ENCODE results near the gene PRR36. TPM values are rescaled to one million over a fixed set of nuclear protein-coding genes. Genes with fewer than 3 reads are reported as not detected.
A peak's percentile ranks its signal among the peaks of the same experiment; 100 is the strongest.

Gene PRR36
- total RNA-seq, 2 experiments from 2014 or later = 0.10 to 0.15 TPM

GRCh38 chr19:7871437-7872305 lies 2.5 kb downstream of the PRR36 start:
- ChIA-PET CTCF (interaction anchor here (0.6 to 1.6 kb wide), 2 partner anchors 24 to 49 kb away, joined by 3 to 5 read pairs; no protein-coding TSS in a partner anchor), POLR2A (no interaction called here)
- no peaks in the 10 kb centered on the region for H3K9me3 Mint-ChIP-seq
- H3K4me1 Mint-ChIP-seq = peaks cover 40% of the 10 kb centered on the region
- H3K36me3 Mint-ChIP-seq (ENCODE audit: low read depth) = no peaks in the 10 kb centered on the region
- no peak overlapping the region for H3K4me3 Mint-ChIP-seq
- peak; percentile 84 for DNase-seq
- peaks cover 43% of the 10 kb centered on the region for H3K27me3 Mint-ChIP-seq
- peak overlapping the region; percentile 20 for H3K27ac Mint-ChIP-seq

GRCh38 chr19:7870571-7871436 lies 3.4 kb downstream of the PRR36 start:
- DNase-seq = peak; percentile 54
- no peaks in the 10 kb centered on the region for H3K9me3 Mint-ChIP-seq
- peaks cover 39% of the 10 kb centered on the region for H3K27me3 Mint-ChIP-seq
- POLR2A ChIA-PET = no interaction called here
- no peak overlapping the region for H3K4me3 Mint-ChIP-seq
- peak overlapping the region; percentile 20 for H3K27ac Mint-ChIP-seq
- no peaks in the 10 kb centered on the region for H3K36me3 Mint-ChIP-seq (ENCODE audit: low read depth)
- CTCF ChIA-PET = interaction anchor here (1.6 kb wide), 1 partner anchor 50 kb away, joined by 3 read pairs; no protein-coding TSS in a partner anchor
- H3K4me1 Mint-ChIP-seq = peaks cover 40% of the 10 kb centered on the region

- no peaks in the 10 kb centered on the region for H3K36me3 Mint-ChIP-seq (ENCODE audit: low read depth)
- CTCF ChIA-PET = interaction anchor here (0.7 to 2.2 kb wide), 20 partner anchors 9 to 487 kb away, joined by 3 to 28 read pairs (median 6); partner anchors contain the start of genes MAP2K7, SNAPC2, TIMM44 and TRAPPC5
- no peaks in the 10 kb centered on the region for H3K9me3 Mint-ChIP-seq
- H3K27ac Mint-ChIP-seq = peak overlapping the region; percentile 57
- POLR2A ChIA-PET = no interaction called here
- peaks cover 44% of the 10 kb centered on the region for H3K4me1 Mint-ChIP-seq
- peak; percentile 56 for DNase-seq
- H3K27me3 Mint-ChIP-seq = peaks cover 39% of the 10 kb centered on the region
- peak overlapping the region; percentile 64 for H3K4me3 Mint-ChIP-seq
These were observed 4.2 kb downstream of the PRR36 start for GRCh38 chr19:7869910-7870511.

GRCh38 chr19:7869453-7869909 lies 4.7 kb downstream of the PRR36 start:
- ChIA-PET POLR2A (no interaction called here), CTCF (interaction anchor here (0.6 to 2.2 kb wide), 26 partner anchors 10 to 800 kb away, joined by 3 to 28 read pairs (median 5); partner anchors contain the start of genes MAP2K7, SNAPC2, TIMM44 and TRAPPC5)
- peak overlapping the region; percentile 57 for H3K27ac Mint-ChIP-seq
- H3K4me1 Mint-ChIP-seq = peaks cover 44% of the 10 kb centered on the region
- H3K27me3 Mint-ChIP-seq = peaks cover 37% of the 10 kb centered on the region
- H3K36me3 Mint-ChIP-seq (ENCODE audit: low read depth) = no peaks in the 10 kb centered on the region
- peak overlapping the region; percentile 59 for H3K4me3 Mint-ChIP-seq
- DNase-seq = peak; percentile 75
- no peaks in the 10 kb centered on the region for H3K9me3 Mint-ChIP-seq

- peak overlapping the region; percentile 75 for H3K27ac Mint-ChIP-seq
These were observed 5.3 kb downstream of the PRR36 start for GRCh38 chr19:7868671-7869452.

GRCh38 chr19:7868326-7868670 lies 5.9 kb downstream of the PRR36 start:
- POLR2A ChIA-PET = no interaction called here
- Mint-ChIP-seq H3K9me3 (no peaks in the 10 kb centered on the region), H3K36me3 (ENCODE audit: low read depth) (no peaks in the 10 kb centered on the region), H3K4me1 (peaks cover 42% of the 10 kb centered on the region), H3K4me3 (peak overlapping the region; percentile 63), H3K27me3 (peaks cover 34% of the 10 kb centered on the region), H3K27ac (peak overlapping the region; percentile 75)
- no peak for DNase-seq
- CTCF ChIA-PET = interaction anchor here (0.6 to 2.2 kb wide), 13 partner anchors 9 to 514 kb away, joined by 3 to 28 read pairs (median 5); partner anchors contain the start of gene SNAPC2

More at GRCh38 chr19:7868671-7869452, 5.3 kb downstream of the PRR36 start:
- Mint-ChIP-seq H3K4me1 (peaks cover 44% of the 10 kb centered on the region), H3K36me3 (ENCODE audit: low read depth) (no peaks in the 10 kb centered on the region), H3K4me3 (peak overlapping the region; percentile 63), H3K27me3 (peaks cover 36% of the 10 kb centered on the region), H3K9me3 (no peaks in the 10 kb centered on the region)
- peak; percentile 79 for DNase-seq
- CTCF ChIA-PET = interaction anchor here (0.6 to 2.2 kb wide), 26 partner anchors 9 to 799 kb away, joined by 3 to 28 read pairs (median 5); partner anchors contain the start of genes MAP2K7, SNAPC2, TIMM44 and TRAPPC5
- POLR2A ChIA-PET = no interaction called here

- CTCF ChIA-PET = no interaction called here
- no peak overlapping the region for H3K27ac Mint-ChIP-seq
- POLR2A ChIA-PET = no interaction called here
- H3K4me1 Mint-ChIP-seq = peaks cover 38% of the 10 kb centered on the region
- no peaks in the 10 kb centered on the region for H3K9me3 Mint-ChIP-seq
- DNase-seq = no peak
- H3K36me3 Mint-ChIP-seq (ENCODE audit: low read depth) = no peaks in the 10 kb centered on the region
- H3K27me3 Mint-ChIP-seq = peaks cover 28% of the 10 kb centered on the region
- no peak overlapping the region for H3K4me3 Mint-ChIP-seq
These were observed 6.9 kb downstream of the PRR36 start for GRCh38 chr19:7867092-7867844.

- no peak overlapping the region for H3K27ac Mint-ChIP-seq
- H3K4me3 Mint-ChIP-seq = no peak overlapping the region
- CTCF ChIA-PET = no interaction called here
These were observed 7.6 kb downstream of the PRR36 start for GRCh38 chr19:7866399-7867091.

GRCh38 chr19:7865262-7865911 lies 8.8 kb downstream of the PRR36 start:
- H3K36me3 Mint-ChIP-seq (ENCODE audit: low read depth) = no peaks in the 10 kb centered on the region
- H3K27ac Mint-ChIP-seq = peak overlapping the region; percentile 20
- DNase-seq = no peak
- no peaks in the 10 kb centered on the region for H3K9me3 Mint-ChIP-seq
- POLR2A ChIA-PET = no interaction called here
- peaks cover 22% of the 10 kb centered on the region for H3K27me3 Mint-ChIP-seq
- H3K4me3 Mint-ChIP-seq = no peak overlapping the region
- H3K4me1 Mint-ChIP-seq = peaks cover 22% of the 10 kb centered on the region
- CTCF ChIA-PET = interaction anchor here (0.6 to 0.7 kb wide), 2 partner anchors 16 to 57 kb away, joined by 3 read pairs; no protein-coding TSS in a partner anchor

More at GRCh38 chr19:7866399-7867091, 7.6 kb downstream of the PRR36 start:
- Mint-ChIP-seq H3K9me3 (no peaks in the 10 kb centered on the region), H3K4me1 (peaks cover 31% of the 10 kb centered on the region), H3K36me3 (ENCODE audit: low read depth) (no peaks in the 10 kb centered on the region), H3K27me3 (peaks cover 21% of the 10 kb centered on the region)
- POLR2A ChIA-PET = no interaction called here
- no peak for DNase-seq

- Mint-ChIP-seq H3K36me3 (ENCODE audit: low read depth) (no peaks in the 10 kb centered on the region), H3K9me3 (no peaks in the 10 kb centered on the region), H3K4me3 (no peak overlapping the region), H3K27ac (no peak overlapping the region), H3K27me3 (peaks cover 22% of the 10 kb centered on the region), H3K4me1 (peaks cover 19% of the 10 kb centered on the region)
- CTCF ChIA-PET = interaction anchor here (1.1 to 2.0 kb wide), 2 partner anchors 12 to 39 kb away, joined by 3 to 6 read pairs; partner anchors contain the start of gene MAP2K7
- DNase-seq = no peak
- POLR2A ChIA-PET = no interaction called here
These were observed 9.5 kb downstream of the PRR36 start for GRCh38 chr19:7864690-7865074.

Measured in activated CD4-positive, alpha-beta T cell treated with anti-CD3 and anti-CD28 coated beads, Interleukin-2, amount 10 ng/mL, durations not matched to agents 7 days and 5 days (primary cell).